OCI-LY7 (cell line): ENCODE data around the gene ADARB2.

Experiments used
- CTCF ChIP-seq: fragments of 200-600 bp; sonication (generic); conservative IDR thresholded peaks from 2 replicates; pipeline ENCODE4 v1.5.1; 2014; ENCODE audit warnings: mild to moderate bottlenecking, antibody characterized with exemption, low read length, moderate library complexity, mixed read lengths
- EZH2phosphoT487 ChIP-seq: fragments of 200-600 bp; sonication (generic); IDR thresholded peaks from 2 replicates; pipeline ENCODE4 v1.6.1; 2018; ENCODE audit warnings: low read depth, borderline replicate concordance, mild to moderate bottlenecking, mixed run types, antibody characterized with exemption, low read length, moderate library complexity, mixed read lengths

- TF ChIP-seq CTCF = no peak
- TF ChIP-seq EZH2phosphoT487 = no peak
Measured at GRCh38 chr10:1255600-1256431, 481.5 kb downstream of the ADARB2 start.
